ENCODE data around the gene FOCAD. TPM values are rescaled to one million over a fixed set of nuclear protein-coding genes. Genes with fewer than 3 reads are reported as not detected.
A peak's percentile ranks its signal among the peaks of the same experiment; 100 is the strongest.
"Not testable (repeated sequence)": the region's sequence is repeated elsewhere in the genome, so short reads cannot be mapped to it uniquely, and the experiment has no call there.

The FOCAD gene
- total RNA-seq, 1 experiment from 2014 or later = 18.3 TPM

- DNase-seq (ENCODE audit: low spot score) = no peak
These were observed 266.6 kb downstream of the FOCAD start for GRCh38 chr9:20950707-20951106.

GRCh38 chr9:20962536-20963225 lies 278.6 kb downstream of the FOCAD start:
- DNase-seq (ENCODE audit: low spot score) = no peak

GRCh38 chr9:20972684-20973083 lies 288.6 kb downstream of the FOCAD start:
- no peak for DNase-seq (ENCODE audit: low spot score)

GRCh38 chr9:20973246-20973947 lies 289.3 kb downstream of the FOCAD start:
- DNase-seq (ENCODE audit: low spot score) = not testable (repeated sequence)

- DNase-seq (ENCODE audit: low spot score) = not testable (repeated sequence)
These were observed 290.3 kb downstream of the FOCAD start for GRCh38 chr9:20974191-20974938.

- no peak for DNase-seq (ENCODE audit: low spot score)
These were observed 294.2 kb downstream of the FOCAD start for GRCh38 chr9:20978249-20978648.

- no peak for DNase-seq (ENCODE audit: low spot score)
These were observed 296.9 kb downstream of the FOCAD start for GRCh38 chr9:20980832-20981455.

- DNase-seq (ENCODE audit: low spot score) = peak; percentile 33
These were observed 297.4 kb downstream of the FOCAD start for GRCh38 chr9:20981486-20981885.

GRCh38 chr9:20984506-20984905 lies 300.4 kb downstream of the FOCAD start:
- DNase-seq (ENCODE audit: low spot score) = no peak

GRCh38 chr9:20985851-20986600 lies 302.0 kb downstream of the FOCAD start:
- no peak for DNase-seq (ENCODE audit: low spot score)

GRCh38 chr9:20987521-20987920 lies 303.5 kb downstream of the FOCAD start:
- DNase-seq (ENCODE audit: low spot score) = no peak

GRCh38 chr9:20988061-20988460 lies 304.0 kb downstream of the FOCAD start:
- no peak for DNase-seq (ENCODE audit: low spot score)

GRCh38 chr9:20988671-20989315 lies 304.7 kb downstream of the FOCAD start:
- no peak for DNase-seq (ENCODE audit: low spot score)

GRCh38 chr9:20989923-20990341 lies 305.9 kb downstream of the FOCAD start:
- no peak for DNase-seq (ENCODE audit: low spot score)

GRCh38 chr9:20990867-20991266 lies 306.8 kb downstream of the FOCAD start:
- no peak for DNase-seq (ENCODE audit: low spot score)

- DNase-seq (ENCODE audit: low spot score) = no peak
These were observed 310.4 kb downstream of the FOCAD start for GRCh38 chr9:20994486-20994885.

- DNase-seq (ENCODE audit: low spot score) = no peak
These were observed 311.6 kb downstream of the FOCAD start for GRCh38 chr9:20995616-20996015.

- DNase-seq (ENCODE audit: low spot score) = no peak
These were observed 312.8 kb downstream of the FOCAD start for GRCh38 chr9:20996809-20997208.

- no peak for DNase-seq (ENCODE audit: low spot score)
These were observed 313.5 kb downstream of the FOCAD start for GRCh38 chr9:20997503-20998076.

- no peak for DNase-seq (ENCODE audit: low spot score)
These were observed 317.5 kb downstream of the FOCAD start for GRCh38 chr9:21001581-21001980.

Measured in HT-29 (cell line).